WTC11 (cell line): ENCODE data around the gene PDCD1. TPM values are rescaled to one million over a fixed set of nuclear protein-coding genes. Genes with fewer than 3 reads are reported as not detected.

Experiments
- ATAC-seq: fragments of 200-7000 bp; cut with Tn5 transposase; 2 replicates; pipeline ENCODE4 v1.10.0; 2021; ENCODE audit warnings: mild to moderate bottlenecking, moderate library complexity
- CTCF ChIA-PET: fragments of 300-600 bp; sonication (Branson Sonifier 250); formaldehyde crosslinking; loops from one replicate; lab custom pipeline; 2021; ENCODE audit warnings: antibody characterized with exemption; lab: Charles Lee
- POLR2A ChIA-PET: fragments of 350-600 bp; sonication (Branson Sonifier 250); formaldehyde crosslinking; loops from one replicate; lab custom pipeline; 2021; ENCODE audit warnings: antibody characterized with exemption; lab: Charles Lee
- DNase-seq: peaks from one replicate; pipeline ENCODE4 v3.0.0; 2021; ENCODE audit warnings: low spot score
- H3K27ac Mint-ChIP-seq: 2 replicates; pipeline ENCODE4 v1.8.0; 2021; ENCODE audit warnings: mixed read lengths
- H3K27me3 Mint-ChIP-seq: 2 replicates; pipeline ENCODE4 v1.8.0; 2021; ENCODE audit warnings: low read depth, mild to moderate bottlenecking, moderate library complexity, mixed read lengths
- H3K36me3 Mint-ChIP-seq: 2 replicates; pipeline ENCODE4 v1.8.0; 2021; ENCODE audit warnings: mixed read lengths
- H3K4me1 Mint-ChIP-seq: 2 replicates; pipeline ENCODE4 v1.8.0; 2022; ENCODE audit warnings: mixed read lengths
- H3K4me3 Mint-ChIP-seq: 2 replicates; pipeline ENCODE4 v1.8.0; 2021; ENCODE audit warnings: mild to moderate bottlenecking, moderate library complexity, mixed read lengths
- H3K9me3 Mint-ChIP-seq: 2 replicates; pipeline ENCODE4 v1.8.0; 2021; ENCODE audit warnings: mixed read lengths
- AFF4 ChIP-seq: sonication (generic); formaldehyde crosslinking; IDR thresholded peaks from 2 replicates; pipeline ENCODE4 v1.8.1; 2023; ENCODE audit warnings: mild to moderate bottlenecking, missing genetic modification reagents, borderline replicate concordance
- CREB1 ChIP-seq: sonication (generic); formaldehyde crosslinking; IDR thresholded peaks from 2 replicates; pipeline ENCODE4 v1.8.0; 2023; ENCODE audit warnings: mild to moderate bottlenecking, missing genetic modification reagents
- ETV6 ChIP-seq: sonication (generic); formaldehyde crosslinking; IDR thresholded peaks from 2 replicates; pipeline ENCODE4 v1.8.1; 2022; ENCODE audit warnings: mild to moderate bottlenecking, missing genetic modification reagents
- FOXP4 ChIP-seq: sonication (generic); formaldehyde crosslinking; IDR thresholded peaks from 2 replicates; pipeline ENCODE4 v1.8.0; 2022; ENCODE audit warnings: mild to moderate bottlenecking, missing genetic modification reagents
- GTF2I ChIP-seq: fragments of 250-450 bp; sonication (Bioruptor Pico); conservative IDR thresholded peaks from 2 replicates; pipeline ENCODE4 v1.4.0; 2021; ENCODE audit warnings: mild to moderate bottlenecking
- KAT7 ChIP-seq: sonication (generic); formaldehyde crosslinking; IDR thresholded peaks from 2 replicates; pipeline ENCODE4 v1.8.1; 2023; ENCODE audit warnings: missing genetic modification reagents, mild to moderate bottlenecking, borderline replicate concordance
- MLX ChIP-seq: sonication (generic); formaldehyde crosslinking; IDR thresholded peaks from 2 replicates; pipeline ENCODE4 v1.8.1; 2023; ENCODE audit warnings: mild to moderate bottlenecking, missing genetic modification reagents, moderate library complexity
- NR3C1 ChIP-seq: sonication (generic); formaldehyde crosslinking; conservative IDR thresholded peaks from 2 replicates; pipeline ENCODE4 v1.8.1; 2023; ENCODE audit warnings: low read depth, mild to moderate bottlenecking, missing genetic modification reagents
- RORB ChIP-seq: fragments of 250-450 bp; sonication (Bioruptor Pico); IDR thresholded peaks from 2 replicates; pipeline ENCODE4 v1.9.0; 2021; ENCODE audit warnings: mild to moderate bottlenecking
- STAT6 ChIP-seq: sonication (generic); formaldehyde crosslinking; conservative IDR thresholded peaks from 2 replicates; pipeline ENCODE4 v1.8.1; 2023; ENCODE audit warnings: mild to moderate bottlenecking, low read depth, missing genetic modification reagents, moderate library complexity
- ZNF121 ChIP-seq: sonication (generic); formaldehyde crosslinking; IDR thresholded peaks from 2 replicates; pipeline ENCODE4 v1.8.0; 2023; ENCODE audit warnings: missing genetic modification reagents
- ZNF219 ChIP-seq: sonication (generic); formaldehyde crosslinking; IDR thresholded peaks from 2 replicates; pipeline ENCODE4 v1.8.0; 2023; ENCODE audit warnings: missing genetic modification reagents, mild to moderate bottlenecking, borderline replicate concordance
- ZNF423 ChIP-seq: fragments of 250-450 bp; sonication (Bioruptor Pico); IDR thresholded peaks from 2 replicates; pipeline ENCODE4 v2.1.2; 2022; ENCODE audit warnings: mild to moderate bottlenecking, moderate library complexity
- total RNA-seq: library from RNA; stranded (reverse); gene quantifications from 3 replicates; pipeline ENCODE4 v1.2.3, GENCODE V29; 2021

PDCD1 gene
- total RNA-seq, 1 experiment from 2014 or later = 0.52 TPM

GRCh38 chr2:241886840-241887447 is 28.2 kb upstream of the PDCD1 start (continued):
- TF ChIP-seq ETV6 (CRISPR knock-in tag) (no peak), FOXP4 (CRISPR knock-in tag) (no peak), ZNF121 (CRISPR knock-in tag) (no peak), MLX (CRISPR knock-in tag) (no peak)
- TF ChIP-seq, all 79 proteins: peak for 0

- DNase-seq = no peak
- CTCF ChIA-PET = interaction anchor here (1.2 to 1.9 kb wide), 2 partner anchors 8 to 65 kb away, joined by 5 to 6 read pairs; no protein-coding TSS in a partner anchor
- Mint-ChIP-seq H3K4me3 (no peak overlapping the region), H3K4me1 (peaks cover 30% of the 10 kb centered on the region), H3K27me3 (no peaks in the 10 kb centered on the region; the same call in 1 of the 2 replicates), H3K36me3 (peaks cover 16% of the 10 kb centered on the region), H3K27ac (no peak overlapping the region; the same call in 1 of the 2 replicates), H3K9me3 (peaks cover 14% of the 10 kb centered on the region)
- TF ChIP-seq AFF4 (CRISPR knock-in tag) (no peak), KAT7 (CRISPR knock-in tag) (no peak), CREB1 (CRISPR knock-in tag) (no peak)
- ATAC-seq = no peak
- POLR2A ChIA-PET = no interaction called here
These were observed 27.4 kb upstream of the PDCD1 start for GRCh38 chr2:241885946-241886643.

GRCh38 chr2:241885291-241885945 is 26.7 kb upstream of the PDCD1 start:
- H3K9me3 Mint-ChIP-seq = peaks cover 14% of the 10 kb centered on the region
- peaks cover 30% of the 10 kb centered on the region for H3K4me1 Mint-ChIP-seq
- no peak overlapping the region for H3K4me3 Mint-ChIP-seq
- ChIA-PET POLR2A (no interaction called here), CTCF (no interaction called here)
- H3K27me3 Mint-ChIP-seq = no peaks in the 10 kb centered on the region; the same call in 1 of the 2 replicates
- peaks cover 16% of the 10 kb centered on the region for H3K36me3 Mint-ChIP-seq
- ATAC-seq (no peak), DNase-seq (no peak)
- no peak for TF ChIP-seq RORB (CRISPR knock-in tag)
- no peak for TF ChIP-seq ZNF219
- no peak overlapping the region for H3K27ac Mint-ChIP-seq

- DNase-seq (no peak), ATAC-seq (no peak)
- H3K9me3 Mint-ChIP-seq = peaks cover 14% of the 10 kb centered on the region
- peaks cover 16% of the 10 kb centered on the region for H3K36me3 Mint-ChIP-seq
- TF ChIP-seq ZNF423 (CRISPR knock-in tag) (no peak), NR3C1 (CRISPR knock-in tag) (no peak), GTF2I (CRISPR knock-in tag) (no peak), STAT6 (no peak)
- H3K4me1 Mint-ChIP-seq = peaks cover 26% of the 10 kb centered on the region
- no peak overlapping the region for H3K27ac Mint-ChIP-seq
- CTCF ChIA-PET = no interaction called here
- POLR2A ChIA-PET = no interaction called here
- no peak overlapping the region for H3K4me3 Mint-ChIP-seq
- H3K27me3 Mint-ChIP-seq = no peaks in the 10 kb centered on the region; the same call in 1 of the 2 replicates
These were observed 26.2 kb upstream of the PDCD1 start for GRCh38 chr2:241884951-241885290.
